Right lobe of liver (tissue), 6 donors: ENCODE measurements around the gene TENM3. TPM values are rescaled to one million over a fixed set of nuclear protein-coding genes. Genes with fewer than 3 reads are reported as not detected.

Source experiments
- ATAC-seq, 4 donors: fragments of 200-7000 bp; cut with Tn5 transposase; one replicate each; pipeline ENCODE4 v1.9.1; 2020; ENCODE audit warnings: mild to moderate bottlenecking in 4 of 4, moderate library complexity in 4 of 4
- DNase-seq, 3 donors: peaks; one replicate each; pipeline ENCODE4 v3.0.0-alpha.2; 2020
- H3K27ac ChIP-seq, 3 donors: fragments of 200-600 bp; one replicate each; pipeline ENCODE4 v1.8.0; 2022
- H3K27me3 ChIP-seq, 2 donors: fragments of 200-600 bp; one replicate each; pipeline ENCODE4 v1.8.0; 2022
- H3K36me3 ChIP-seq, 4 donors: fragments of 200-600 bp; sonication (generic) in 1 of 4; one replicate each; pipeline versions ENCODE4 v1.5.1 to v1.8.0; 2017 to 2022; ENCODE audit warnings: control low read depth in 1 of 4
- H3K4me1 ChIP-seq, 4 donors: fragments of 200-600 bp; sonication (generic) in 1 of 4; one replicate each; pipeline versions ENCODE4 v1.5.1 to v1.8.0; 2017 to 2022; ENCODE audit warnings: control low read depth in 1 of 4
- H3K4me3 ChIP-seq, 3 donors: fragments of 200-600 bp; one replicate each; pipeline ENCODE4 v1.8.0; 2022
- H3K9me3 ChIP-seq, 4 donors: fragments of 200-600 bp; sonication (generic) in 1 of 4; one replicate each; pipeline versions ENCODE4 v1.5.1 to v1.8.0; 2017 to 2022; ENCODE audit warnings: control low read depth in 1 of 4
- POLR2A ChIP-seq: fragments of 450-650 bp; IDR thresholded peaks from one replicate; pipeline ENCODE4 v1.6.1; 2017; ENCODE audit warnings: antibody characterized with exemption, mild to moderate bottlenecking
- WGBS: methylation state at CpG from one replicate; pipeline ENCODE4 v1.1.6; 2018; ENCODE audit warnings: low coverage, low lambda C conversion rate; ENCODE audit not compliant: insufficient coverage; ENCODE audit errors: missing lambda C conversion rate; 5-methylcytosine and 5-hydroxymethylcytosine counted together
- intact Hi-C, 2 donors: fragments of 100-400 bp; cut with DNase I; formaldehyde crosslinking; loops; one replicate each; pipeline versions ENCODE4 v1.11.2 to v1.14.1; 2022
- small RNA-seq, 2 experiments: library from RNA; depleted of rRNA; stranded (forward); fragments of <200 nt; gene quantifications; one replicate each; pipeline ENCODE3, GENCODE V24; 2016
- total RNA-seq, 6 experiments: library from RNA; depleted of rRNA in 2 of 6; stranded (reverse); fragments of >200 nt in 2 of 6; fragmentation: NEBNext Ultra II Directional in 3 of 6; extraction: Animal tissue kit (Norgen Biotek cat#: 25700) in 3 of 6; gene quantifications; one replicate each; pipeline versions ENCODE4 v1.1.0 to v1.2.4, GENCODE V29; 2016 to 2023
- TF ChIP-seq, protein P1 (sequence below), 4 donors: fragments of 200-600 bp in 3 of 4; fragments of 450-650 bp in 1 of 4; IDR thresholded peaks; one replicate each; pipeline versions ENCODE4 v1.5.1 to v1.8.0; 2016 to 2022; ENCODE audit warnings: antibody characterized with exemption in 4 of 4, mild to moderate bottlenecking in 2 of 4
- donor health status: DM: no; HTN: yes; CAD: no.
- donor health status: DM: no; HTN: no; CAD: no.
- donor health status: DM: no; HTN: no; CAD: no.
- donor health status: DM: no; HTN: yes; CAD: no.
- donor health status: DM: no; HTN: yes; CAD: no.

TENM3 gene
- total RNA-seq, 6 experiments from 2014 or later: 0.06 to 3.0 (median 1.1) TPM

DNA sequence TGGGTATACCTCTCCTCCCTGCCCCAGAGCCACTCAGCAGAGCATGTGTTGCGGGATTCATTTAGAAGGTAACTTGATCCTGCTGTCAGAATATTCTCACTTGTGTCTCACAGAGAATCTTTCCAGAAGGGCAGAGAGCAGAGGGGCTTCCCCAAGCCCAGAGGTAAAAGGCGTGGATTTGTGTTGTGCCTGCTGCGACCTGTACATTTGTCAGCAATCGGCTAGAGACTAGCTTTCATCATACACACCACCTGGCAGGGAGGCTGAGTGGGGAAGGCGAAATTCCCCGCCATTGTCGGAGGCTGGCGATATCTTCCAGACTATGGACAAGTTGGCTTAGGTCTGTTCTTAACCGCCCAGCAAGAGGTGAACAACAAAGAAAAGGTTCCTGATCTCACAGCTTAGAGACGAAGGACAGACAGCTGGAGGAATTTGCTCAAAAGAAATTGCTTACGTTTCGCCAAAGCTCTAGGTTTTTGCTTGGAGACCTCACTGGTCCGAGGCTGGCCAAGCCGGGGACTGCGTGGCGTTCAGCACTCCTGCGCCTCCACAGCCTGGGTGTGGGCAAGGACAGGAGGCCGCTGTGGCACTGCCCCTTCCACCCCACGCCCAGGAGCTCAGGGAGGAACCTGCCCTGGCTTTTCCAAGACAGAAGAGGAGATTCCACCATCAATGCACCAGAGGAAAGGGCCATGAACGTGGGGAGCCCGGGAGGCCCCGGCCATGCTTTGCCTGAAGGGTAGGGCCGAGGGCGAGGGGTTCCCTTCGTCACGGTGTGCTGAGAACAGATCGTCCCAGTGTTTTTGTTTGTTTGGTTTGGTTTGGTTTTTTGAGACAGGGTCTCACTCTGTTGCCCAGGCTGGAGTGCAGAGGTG, 604.6 kb downstream of the TENM3 start:
- TF ChIP-seq, protein P1, sequence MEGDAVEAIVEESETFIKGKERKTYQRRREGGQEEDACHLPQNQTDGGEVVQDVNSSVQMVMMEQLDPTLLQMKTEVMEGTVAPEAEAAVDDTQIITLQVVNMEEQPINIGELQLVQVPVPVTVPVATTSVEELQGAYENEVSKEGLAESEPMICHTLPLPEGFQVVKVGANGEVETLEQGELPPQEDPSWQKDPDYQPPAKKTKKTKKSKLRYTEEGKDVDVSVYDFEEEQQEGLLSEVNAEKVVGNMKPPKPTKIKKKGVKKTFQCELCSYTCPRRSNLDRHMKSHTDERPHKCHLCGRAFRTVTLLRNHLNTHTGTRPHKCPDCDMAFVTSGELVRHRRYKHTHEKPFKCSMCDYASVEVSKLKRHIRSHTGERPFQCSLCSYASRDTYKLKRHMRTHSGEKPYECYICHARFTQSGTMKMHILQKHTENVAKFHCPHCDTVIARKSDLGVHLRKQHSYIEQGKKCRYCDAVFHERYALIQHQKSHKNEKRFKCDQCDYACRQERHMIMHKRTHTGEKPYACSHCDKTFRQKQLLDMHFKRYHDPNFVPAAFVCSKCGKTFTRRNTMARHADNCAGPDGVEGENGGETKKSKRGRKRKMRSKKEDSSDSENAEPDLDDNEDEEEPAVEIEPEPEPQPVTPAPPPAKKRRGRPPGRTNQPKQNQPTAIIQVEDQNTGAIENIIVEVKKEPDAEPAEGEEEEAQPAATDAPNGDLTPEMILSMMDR (IDR thresholded peaks at IDR 0.05): no peak
- no peak for TF ChIP-seq POLR2A
- 88% methylated on average over 12 of the region's 27 CpGs for WGBS
- no peak overlapping the region for H3K27ac ChIP-seq
- ATAC-seq (no peak), DNase-seq (no peak)
- no peaks in the 10 kb centered on the region for H3K4me1 ChIP-seq
- H3K27me3 ChIP-seq: no peaks in the 10 kb centered on the region
- no peak overlapping the region for H3K4me3 ChIP-seq
- H3K9me3 ChIP-seq: no peaks in the 10 kb centered on the region
- no peaks in the 10 kb centered on the region for H3K36me3 ChIP-seq
- intact Hi-C loops: no loop called here

DNA sequence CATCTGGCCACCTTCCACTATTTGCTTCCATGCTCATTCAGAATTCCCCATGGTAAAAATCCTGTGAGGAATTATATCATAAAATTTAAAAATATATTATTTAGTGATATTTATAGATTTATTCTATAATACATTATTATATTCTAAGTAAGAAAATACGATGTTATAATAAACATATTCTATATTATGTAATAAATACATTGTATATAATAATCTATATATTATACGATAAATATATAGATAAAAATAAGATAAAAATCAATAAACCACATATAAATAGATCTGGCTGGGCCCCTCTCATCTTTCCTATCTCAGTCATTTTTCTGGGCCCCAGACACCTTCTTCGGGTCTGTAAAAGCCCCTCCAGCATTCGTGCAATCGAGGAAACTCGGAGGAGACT, 605.5 kb downstream of the TENM3 start:
- Histone ChIP-seq H3K36me3 (no peaks in the 10 kb centered on the region), H3K27ac (no peak overlapping the region), H3K4me3 (no peak overlapping the region), H3K9me3 (no peaks in the 10 kb centered on the region), H3K4me1 (no peaks in the 10 kb centered on the region), H3K27me3 (no peaks in the 10 kb centered on the region)
- ATAC-seq: no peak
- no peak for DNase-seq
- no peak for TF ChIP-seq POLR2A
- TF ChIP-seq, protein P1 (IDR thresholded peaks at IDR 0.05): no peak
- intact Hi-C loops: no loop called here
- 86% methylated on average over 6 of the region's 6 CpGs for WGBS

Small RNAs within 50 kb of the gene (small RNA-seq; reads per million reads assigned to genes)
- 0 reads per million in 2 experiments for gene RN7SKP67
- 0 reads per million in 2 experiments for gene RNU2-34P
